HAP-1 (cell line): ENCODE results near the gene SLC6A17.

Source experiments
- DNase-seq, 2 experiments: peaks; one replicate each; pipeline ENCODE4 v3.0.0-alpha.2; 2016 to 2020; ENCODE audit warnings: low spot score in 2 of 2
- H3K27me3 ChIP-seq: fragments of 250-450 bp; sonication (Bioruptor Pico); 2 replicates; pipeline ENCODE4 v1.5.1; 2020; ENCODE audit warnings: low read depth, mild to moderate bottlenecking, moderate library complexity
- H3K36me3 ChIP-seq: fragments of 250-450 bp; sonication (Bioruptor Pico); replicated peaks from 2 replicates; pipeline ENCODE4 v1.5.1; 2020; ENCODE audit warnings: mild to moderate bottlenecking
- H3K4me1 ChIP-seq: fragments of 250-450 bp; sonication (Bioruptor Pico); 2 replicates; pipeline ENCODE4 v1.5.1; 2020; ENCODE audit warnings: mild to moderate bottlenecking
- H3K4me3 ChIP-seq: fragments of 250-450 bp; sonication (Bioruptor Pico); 2 replicates; pipeline ENCODE4 v1.5.1; 2020; ENCODE audit warnings: mild to moderate bottlenecking, moderate library complexity
- H3K9me3 ChIP-seq: fragments of 250-450 bp; sonication (Bioruptor Pico); 2 replicates; pipeline ENCODE4 v1.5.1; 2020; ENCODE audit warnings: mild to moderate bottlenecking, moderate library complexity
- in situ Hi-C: fragments of 300-500 bp; cut with MboI; formaldehyde crosslinking; loops from 3 replicates; pipeline ENCODE4 v1.14.3; 2020; ENCODE audit warnings: low sequenced_read_pairs, inconsistent platforms, mixed read lengths

SLC6A17 gene

DNA sequence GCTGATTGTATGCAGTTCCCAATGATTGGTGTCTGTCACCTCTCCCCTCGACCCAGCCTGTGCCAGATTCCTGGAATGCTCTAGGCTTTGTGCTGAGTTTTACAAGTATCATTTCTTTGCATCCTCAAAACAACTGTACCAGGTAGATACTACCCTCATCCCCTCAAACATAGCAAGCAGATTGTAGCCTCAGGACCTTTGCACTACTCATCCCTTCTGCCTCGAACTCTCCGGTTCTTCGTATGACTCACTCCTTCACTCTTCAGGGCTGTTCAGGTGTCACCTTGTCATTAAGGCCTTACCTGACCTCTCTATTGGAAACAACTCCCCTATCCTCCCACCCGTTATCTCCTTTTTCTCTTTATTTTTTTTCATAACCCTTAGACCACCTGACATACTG is 67.8 kb downstream of the SLC6A17 start:
- no peak for DNase-seq
- no peak overlapping the region for H3K4me3 ChIP-seq
- H3K27me3 ChIP-seq = no peaks in the 10 kb centered on the region
- in situ Hi-C loops = no loop called here
- no peaks in the 10 kb centered on the region for H3K4me1 ChIP-seq
- H3K36me3 ChIP-seq = no peaks in the 10 kb centered on the region; the same call in 1 of the 2 replicates
- no peaks in the 10 kb centered on the region for H3K9me3 ChIP-seq

DNA sequence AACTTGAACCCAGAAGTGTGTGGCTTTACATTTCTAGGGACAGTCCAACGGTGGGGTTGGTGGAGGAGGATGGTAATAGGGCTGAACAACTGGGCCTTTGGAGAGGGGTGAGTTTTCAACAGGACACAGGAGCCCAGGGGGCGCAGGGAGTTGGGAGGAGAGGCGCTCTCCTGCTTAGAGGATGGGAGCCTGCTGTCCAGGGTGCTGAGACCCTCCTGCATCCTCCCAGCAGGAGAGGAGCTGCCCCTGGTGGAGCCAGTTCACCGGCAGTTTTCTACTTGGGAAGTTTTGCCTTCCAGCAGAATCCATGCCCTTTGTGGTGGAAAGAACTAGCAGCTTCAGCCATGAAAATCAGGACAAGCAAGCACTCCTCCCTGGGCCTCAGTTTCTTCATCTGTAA is 68.4 kb downstream of the SLC6A17 start:
- H3K4me1 ChIP-seq = no peaks in the 10 kb centered on the region
- no peak for DNase-seq
- H3K9me3 ChIP-seq = no peaks in the 10 kb centered on the region
- in situ Hi-C loops = no loop called here
- H3K36me3 ChIP-seq = peaks cover 1% of the 10 kb centered on the region; the same call in 1 of the 2 replicates
- no peaks in the 10 kb centered on the region for H3K27me3 ChIP-seq
- no peak overlapping the region for H3K4me3 ChIP-seq

DNA sequence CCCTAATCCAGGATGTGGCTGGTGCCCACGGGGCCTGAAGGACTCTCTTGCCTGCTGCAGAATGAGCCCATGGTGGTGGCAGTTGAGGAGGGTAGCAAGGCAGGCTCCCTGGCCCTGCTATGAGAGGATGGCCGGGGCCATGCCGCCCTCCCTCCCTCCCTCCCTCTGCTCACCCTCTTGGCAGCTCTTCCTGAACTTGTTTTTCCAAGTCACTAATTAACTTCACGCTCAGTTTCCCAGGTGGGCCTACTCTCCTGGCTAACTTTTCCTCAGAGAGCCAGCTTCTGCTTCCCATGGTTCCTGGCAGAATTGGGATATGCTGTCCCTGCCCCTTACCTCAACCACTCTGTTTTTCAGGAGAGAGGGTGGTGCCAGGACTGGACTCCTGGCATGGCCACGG is 70.0 kb downstream of the SLC6A17 start:
- in situ Hi-C loops = no loop called here
- no peaks in the 10 kb centered on the region for H3K4me1 ChIP-seq
- peaks cover 5% of the 10 kb centered on the region; the same call in 1 of the 2 replicates for H3K36me3 ChIP-seq
- no peaks in the 10 kb centered on the region for H3K9me3 ChIP-seq
- no peaks in the 10 kb centered on the region for H3K27me3 ChIP-seq
- no peak for DNase-seq
- H3K4me3 ChIP-seq = no peak overlapping the region

DNA sequence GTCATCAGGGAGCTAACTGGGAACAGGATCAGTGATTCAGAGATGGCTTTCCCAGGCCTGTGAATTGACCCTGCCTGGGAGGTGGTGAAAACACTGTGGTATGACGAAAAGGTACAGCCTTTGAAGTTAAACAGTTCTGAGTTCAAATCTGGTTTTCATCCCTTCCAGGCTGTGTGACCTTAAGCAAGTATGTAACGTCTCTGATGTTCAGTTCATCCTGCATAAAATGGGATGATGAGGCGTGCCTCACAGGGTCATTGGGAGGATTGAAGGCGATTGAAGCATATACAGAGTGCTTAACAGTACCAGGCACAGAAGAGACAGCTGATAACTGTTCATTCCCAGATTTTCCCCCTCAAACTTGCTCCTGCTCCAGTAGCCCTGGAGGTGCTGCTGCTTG is 70.8 kb downstream of the SLC6A17 start:
- Histone ChIP-seq H3K27me3 (no peaks in the 10 kb centered on the region), H3K4me3 (no peak overlapping the region), H3K36me3 (peaks cover 5% of the 10 kb centered on the region; the same call in 1 of the 2 replicates), H3K4me1 (no peaks in the 10 kb centered on the region), H3K9me3 (no peaks in the 10 kb centered on the region)
- in situ Hi-C loops = no loop called here
- DNase-seq = no peak

DNA sequence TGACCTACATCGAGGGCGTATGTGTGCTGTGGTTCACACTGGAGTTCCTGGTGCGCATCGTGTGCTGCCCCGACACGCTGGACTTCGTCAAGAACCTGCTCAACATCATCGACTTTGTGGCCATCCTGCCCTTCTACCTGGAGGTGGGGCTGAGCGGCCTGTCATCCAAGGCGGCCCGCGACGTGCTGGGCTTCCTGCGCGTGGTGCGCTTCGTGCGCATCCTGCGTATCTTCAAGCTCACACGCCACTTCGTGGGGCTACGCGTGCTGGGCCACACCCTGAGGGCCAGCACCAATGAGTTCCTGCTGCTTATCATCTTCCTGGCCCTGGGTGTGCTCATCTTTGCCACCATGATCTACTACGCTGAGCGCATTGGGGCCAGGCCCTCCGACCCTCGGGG is 72.8 kb downstream of the SLC6A17 start:
- H3K36me3 ChIP-seq = peaks cover 5% of the 10 kb centered on the region; the same call in 1 of the 2 replicates
- H3K9me3 ChIP-seq = no peaks in the 10 kb centered on the region
- DNase-seq = no peak
- no peak overlapping the region for H3K4me3 ChIP-seq
- in situ Hi-C loops = no loop called here
- H3K4me1 ChIP-seq = no peaks in the 10 kb centered on the region
- no peaks in the 10 kb centered on the region for H3K27me3 ChIP-seq

DNA sequence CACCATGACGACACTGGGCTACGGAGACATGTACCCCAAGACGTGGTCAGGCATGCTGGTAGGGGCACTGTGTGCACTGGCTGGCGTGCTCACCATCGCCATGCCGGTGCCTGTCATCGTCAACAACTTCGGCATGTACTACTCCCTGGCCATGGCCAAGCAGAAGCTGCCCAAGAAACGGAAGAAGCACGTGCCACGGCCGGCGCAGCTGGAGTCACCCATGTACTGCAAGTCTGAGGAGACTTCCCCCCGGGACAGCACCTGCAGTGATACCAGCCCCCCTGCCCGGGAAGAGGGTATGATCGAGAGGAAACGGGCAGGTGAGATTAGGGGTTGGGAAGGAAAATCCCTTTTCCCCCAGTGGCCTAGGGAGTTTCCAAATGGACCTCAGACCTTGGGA is 73.3 kb downstream of the SLC6A17 start:
- H3K4me3 ChIP-seq = no peak overlapping the region
- H3K9me3 ChIP-seq = no peaks in the 10 kb centered on the region
- H3K36me3 ChIP-seq = peaks cover 5% of the 10 kb centered on the region; the same call in 1 of the 2 replicates
- in situ Hi-C loops = no loop called here
- no peaks in the 10 kb centered on the region for H3K4me1 ChIP-seq
- H3K27me3 ChIP-seq = no peaks in the 10 kb centered on the region
- no peak for DNase-seq

DNA sequence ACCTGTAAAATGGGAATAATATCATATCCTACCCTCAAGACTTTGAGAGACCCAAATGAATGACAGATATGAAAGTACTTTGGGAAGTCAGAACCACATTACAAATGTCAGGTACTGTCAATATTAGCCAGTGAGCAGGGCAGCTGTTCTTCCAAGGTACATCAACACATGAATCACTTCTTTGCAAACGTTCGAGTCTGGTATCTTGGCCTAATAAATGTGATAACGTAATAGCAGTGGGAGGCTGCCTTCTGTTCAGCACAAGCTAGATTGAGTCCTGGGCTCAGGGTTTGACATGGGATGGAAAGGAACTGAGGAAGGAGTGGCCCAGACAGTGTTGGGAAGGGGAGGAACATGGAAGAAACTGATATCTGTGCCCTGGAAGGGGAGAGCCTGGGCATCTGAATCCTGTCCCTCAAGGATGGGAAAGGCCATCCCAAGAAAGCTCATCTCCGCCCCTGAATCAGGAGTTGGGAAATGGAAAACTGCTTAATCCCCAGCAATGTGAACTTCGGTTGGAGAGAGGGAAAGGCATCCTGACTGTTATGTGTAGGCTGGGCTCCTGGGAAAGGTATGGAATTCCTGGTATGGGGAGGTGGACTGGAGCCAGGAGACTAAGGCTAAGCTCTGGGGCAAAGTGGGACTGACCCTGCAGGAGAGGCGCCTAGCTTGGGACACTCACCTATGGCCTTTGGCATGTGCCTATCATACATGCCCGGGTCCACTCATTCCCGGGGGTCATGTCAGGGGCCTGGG is 74.1 kb downstream of the SLC6A17 start:
- DNase-seq = no peak
- H3K4me1 ChIP-seq = no peaks in the 10 kb centered on the region
- peaks cover 5% of the 10 kb centered on the region; the same call in 1 of the 2 replicates for H3K36me3 ChIP-seq
- in situ Hi-C loops = no loop called here
- H3K27me3 ChIP-seq = no peaks in the 10 kb centered on the region
- H3K4me3 ChIP-seq = no peak overlapping the region
- no peaks in the 10 kb centered on the region for H3K9me3 ChIP-seq

DNA sequence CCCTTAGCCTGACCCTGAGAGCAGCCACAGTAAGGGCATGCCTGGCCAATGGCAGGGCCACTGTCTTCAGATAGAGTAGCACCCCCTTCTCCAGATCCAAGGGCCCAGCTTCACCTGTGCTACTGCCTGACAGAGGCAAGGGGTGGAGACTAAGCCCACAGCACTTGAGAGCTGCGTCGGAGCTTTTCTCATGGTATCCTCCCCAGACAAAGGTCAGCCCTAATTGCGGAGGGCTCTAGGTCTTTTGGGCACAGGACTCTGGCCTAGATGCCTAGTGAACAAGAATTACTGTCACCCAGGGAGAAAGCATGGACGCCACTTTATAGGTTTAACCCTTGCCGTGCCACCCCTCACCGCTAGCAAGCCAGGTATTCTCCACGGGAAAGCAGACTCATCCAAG is 74.9 kb downstream of the SLC6A17 start:
- H3K27me3 ChIP-seq = no peaks in the 10 kb centered on the region
- no peak overlapping the region for H3K4me3 ChIP-seq
- H3K9me3 ChIP-seq = no peaks in the 10 kb centered on the region
- H3K4me1 ChIP-seq = no peaks in the 10 kb centered on the region
- no peak for DNase-seq
- in situ Hi-C loops = no loop called here
- peaks cover 5% of the 10 kb centered on the region; the same call in 1 of the 2 replicates for H3K36me3 ChIP-seq

DNA sequence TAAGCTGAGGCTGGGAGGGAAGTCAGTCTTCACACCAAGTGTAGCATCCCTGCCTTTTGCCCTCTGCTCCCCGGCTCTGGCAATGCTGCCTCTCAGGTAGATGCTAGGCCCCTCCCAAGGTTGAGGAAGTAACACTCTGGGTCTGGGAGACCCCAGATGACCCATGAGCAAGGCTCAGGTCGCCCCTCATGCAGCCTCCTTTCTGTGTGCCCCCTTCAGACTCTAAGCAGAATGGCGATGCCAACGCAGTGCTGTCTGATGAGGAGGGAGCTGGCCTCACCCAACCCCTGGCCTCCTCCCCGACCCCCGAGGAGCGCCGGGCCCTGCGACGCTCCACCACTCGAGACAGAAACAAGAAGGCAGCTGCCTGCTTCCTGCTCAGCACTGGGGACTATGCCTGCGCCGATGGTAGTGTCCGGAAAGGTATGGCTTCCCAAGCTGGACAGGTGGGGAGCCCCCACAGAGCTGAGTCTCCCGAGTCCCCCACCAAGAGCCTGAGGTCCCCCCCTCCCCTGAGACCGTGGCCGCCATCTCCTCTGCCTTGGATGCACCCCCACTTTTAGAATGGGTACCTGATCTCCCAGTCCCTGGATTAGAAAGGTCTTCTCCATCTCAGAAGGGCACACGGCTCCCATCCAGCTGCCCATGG is 75.6 kb downstream of the SLC6A17 start:
- no peaks in the 10 kb centered on the region for H3K9me3 ChIP-seq
- H3K4me1 ChIP-seq = no peaks in the 10 kb centered on the region
- H3K36me3 ChIP-seq = peaks cover 5% of the 10 kb centered on the region; the same call in 1 of the 2 replicates
- no peak for DNase-seq
- no peaks in the 10 kb centered on the region for H3K27me3 ChIP-seq
- in situ Hi-C loops = no loop called here
- no peak overlapping the region for H3K4me3 ChIP-seq

DNA sequence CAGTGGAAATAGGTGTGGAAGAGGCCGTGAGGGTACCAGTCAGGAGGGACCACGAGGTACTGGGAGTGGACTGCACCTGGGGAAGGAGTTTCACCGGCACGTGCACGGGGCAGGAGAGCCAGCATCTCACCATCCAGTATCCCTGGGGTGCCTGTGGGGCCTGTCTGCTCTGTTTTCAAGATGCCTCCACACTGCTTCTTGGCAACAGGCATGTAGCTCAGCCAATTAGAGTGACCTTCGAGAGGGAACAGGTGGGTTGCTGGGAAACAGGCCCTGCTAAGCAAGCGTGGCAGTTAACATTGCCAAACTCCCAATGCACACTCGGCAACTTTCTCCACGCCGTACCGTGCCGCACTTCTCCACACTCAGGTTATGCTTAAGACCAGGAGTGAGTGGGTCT is 77.5 kb downstream of the SLC6A17 start:
- Histone ChIP-seq H3K4me1 (no peaks in the 10 kb centered on the region), H3K4me3 (no peak overlapping the region), H3K27me3 (no peaks in the 10 kb centered on the region), H3K36me3 (peaks cover 5% of the 10 kb centered on the region; the same call in 1 of the 2 replicates), H3K9me3 (no peaks in the 10 kb centered on the region)
- no peak for DNase-seq
- in situ Hi-C loops = no loop called here

DNA sequence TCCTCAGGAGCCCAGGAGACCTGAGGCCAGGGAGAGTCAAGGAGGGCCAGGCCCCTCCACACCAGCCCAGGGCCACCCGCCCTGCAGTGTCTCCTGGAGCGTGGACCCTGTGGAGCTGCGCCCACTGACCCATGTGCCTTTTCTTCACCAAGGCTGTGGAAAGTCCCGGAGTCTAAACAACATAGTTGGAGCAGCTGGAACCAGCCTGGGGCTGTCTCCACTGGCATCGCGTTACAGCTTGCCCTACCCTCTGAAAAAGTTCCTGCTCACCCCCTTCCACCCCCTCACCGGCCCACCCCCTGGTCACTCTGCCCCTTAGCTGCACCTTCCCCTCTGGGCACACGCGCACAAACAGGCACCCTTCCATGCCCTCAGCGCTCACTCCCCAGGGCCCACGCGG is 78.1 kb downstream of the SLC6A17 start:
- in situ Hi-C loops = no loop called here
- Histone ChIP-seq H3K4me3 (no peak overlapping the region), H3K27me3 (no peaks in the 10 kb centered on the region), H3K36me3 (peaks cover 5% of the 10 kb centered on the region; the same call in 1 of the 2 replicates), H3K4me1 (no peaks in the 10 kb centered on the region), H3K9me3 (no peaks in the 10 kb centered on the region)
- no peak for DNase-seq

DNA sequence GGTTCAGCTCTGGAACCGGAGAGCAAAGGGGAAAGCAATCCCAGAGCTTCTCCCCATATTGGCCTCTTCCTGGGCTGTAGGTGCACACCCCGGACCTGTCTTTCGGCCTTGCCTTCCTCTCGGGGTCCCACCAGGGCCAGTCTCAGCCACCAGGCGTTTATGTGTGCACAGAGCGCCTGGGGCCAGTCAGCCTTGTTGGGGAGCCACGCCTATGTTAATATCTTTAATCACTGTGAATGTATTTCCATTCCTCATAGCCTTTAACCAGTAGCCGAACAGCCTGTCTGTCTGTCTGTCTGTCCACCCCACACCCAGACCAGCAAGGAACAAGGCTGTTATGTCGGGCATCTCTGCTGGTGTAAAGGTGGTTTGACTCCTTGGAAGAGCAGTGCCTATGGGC is 78.6 kb downstream of the SLC6A17 start:
- peaks cover 3% of the 10 kb centered on the region; the same call in 1 of the 2 replicates for H3K36me3 ChIP-seq
- no peaks in the 10 kb centered on the region for H3K4me1 ChIP-seq
- no peak for DNase-seq

DNA sequence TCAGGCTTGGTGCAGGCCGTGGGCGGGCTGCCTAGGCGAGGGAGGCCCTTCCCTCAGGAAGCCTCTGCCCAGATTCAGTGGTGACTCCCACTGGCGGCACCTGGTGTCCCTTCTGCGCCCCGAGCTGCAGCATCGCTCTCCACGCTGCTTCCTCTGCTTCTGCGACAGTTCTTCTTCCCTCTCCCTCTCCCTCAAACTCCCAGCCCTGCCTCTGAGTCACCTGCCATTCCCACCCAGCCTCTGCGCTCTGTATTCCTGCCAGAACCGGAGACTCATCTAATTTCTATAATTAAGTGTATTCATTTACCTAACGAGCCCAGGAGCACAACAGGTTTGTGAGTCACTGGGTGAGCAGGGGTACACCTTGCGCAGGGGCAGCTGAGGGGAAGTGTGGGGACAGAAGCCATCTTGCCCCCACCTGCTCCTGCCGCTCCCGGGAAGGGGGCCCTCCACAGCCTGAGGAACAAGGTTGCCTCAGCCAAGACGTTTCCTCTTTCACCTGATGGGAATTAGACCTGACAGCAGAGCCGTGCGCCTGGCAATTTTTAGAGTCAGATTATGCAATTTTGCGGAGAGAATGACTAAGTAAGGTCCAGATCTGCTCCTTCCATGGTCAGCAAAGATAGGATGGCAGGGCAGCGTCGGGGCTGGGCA is 79.2 kb downstream of the SLC6A17 start:
- Histone ChIP-seq H3K36me3 (no peaks in the 10 kb centered on the region), H3K9me3 (no peaks in the 10 kb centered on the region), H3K27me3 (no peaks in the 10 kb centered on the region), H3K4me3 (no peak overlapping the region), H3K4me1 (no peaks in the 10 kb centered on the region)
- no peak for DNase-seq
- in situ Hi-C loops = no loop called here

More for the DNA sequence above, 78.6 kb downstream of the SLC6A17 start:
- in situ Hi-C loops = no loop called here
- no peaks in the 10 kb centered on the region for H3K27me3 ChIP-seq
- H3K4me3 ChIP-seq = no peak overlapping the region
- H3K9me3 ChIP-seq = no peaks in the 10 kb centered on the region
